ENCODE measurements around the gene SYNRG. TPM values are rescaled to one million over a fixed set of nuclear protein-coding genes. Genes with fewer than 3 reads are reported as not detected.
A peak's percentile ranks its signal among the peaks of the same experiment; 100 is the strongest.

Gene SYNRG
- polyA plus RNA-seq, 1 of the 3 experiments (the other 2 are of a cell fraction), result 8.9 TPM

- Histone ChIP-seq H3F3A (replicated peaks; ENCODE audit: insufficient read depth) (peaks cover 7% of the 10 kb centered on the region), H3K27me3 (ENCODE audit: insufficient read depth) (no peaks in the 10 kb centered on the region), H3K4me3 (ENCODE audit: low read depth in 2 of 2, low read length in 1 of 2) (no peak overlapping the region), H4K20me1 (ENCODE audit: insufficient read depth) (no peaks in the 10 kb centered on the region), H2AFZ (ENCODE audit: low read depth) (no peak overlapping the region), H3K9ac (no peak overlapping the region), H3K9me3 (no peaks in the 10 kb centered on the region), H3K36me3 (replicated peaks in 1 of 2; ENCODE audit: control insufficient read depth in 1 of 2, insufficient read depth in 2 of 2, low read length in 1 of 2) (peaks cover 64 to 86% of the 10 kb centered on the region in 2 experiments), H3K79me2 (ENCODE audit: insufficient read depth) (no peaks in the 10 kb centered on the region), H3K27ac (ENCODE audit: low read depth in 2 of 2, low read length in 1 of 2) (no peak overlapping the region), H3K4me2 (no peak overlapping the region), H3K4me1 (ENCODE audit: control insufficient read depth in 1 of 2, insufficient read depth in 2 of 2, low read depth in 1 of 2, low read length in 1 of 2) (no peaks in the 10 kb centered on the region), H3K9me2 (no peaks in the 10 kb centered on the region)
- TF ChIP-seq RFX5 (IDR thresholded peaks at IDR 0.05; ENCODE audit: low read length) (no peak), CHD2 (IDR thresholded peaks at IDR 0.05; ENCODE audit: low read length, partially characterized antibody) (no peak), MEF2A (IDR thresholded peaks at IDR 0.05; ENCODE audit: borderline replicate concordance, low read depth) (no peak), GATA2 (CRISPR knock-in tag; IDR thresholded peaks at IDR 0.05) (no peak), SMC3 (IDR thresholded peaks at IDR 0.05; ENCODE audit: low read depth, low read length) (no peak), NFIC (IDR thresholded peaks at IDR 0.05; ENCODE audit: borderline replicate concordance) (no peak)
- 94% methylated on average over 3 of the region's 3 CpGs for WGBS (ENCODE audit: low lambda C conversion rate)
- ChIA-PET POLR2A (no interaction called here), CTCF (interaction anchor here (1.1 to 3.0 kb wide), 3 partner anchors 13 to 44 kb away, joined by 3 to 22 read pairs (median 7); no protein-coding TSS in a partner anchor)
- DNase-seq, result no peak
Observed at GRCh38 chr17:37571674-37572073, 37.5 kb downstream of the SYNRG start.

- H3K9me3 ChIP-seq, result no peaks in the 10 kb centered on the region
- POLR2A ChIA-PET, result no interaction called here
- H2AFZ ChIP-seq (ENCODE audit: low read depth), result no peak overlapping the region
- peaks cover 7% of the 10 kb centered on the region for H3F3A ChIP-seq (replicated peaks; ENCODE audit: insufficient read depth)
- H3K4me2 ChIP-seq, result no peak overlapping the region
- no peaks in the 10 kb centered on the region for H4K20me1 ChIP-seq (ENCODE audit: insufficient read depth)
- peak overlapping the region in 1 of 2 experiments; percentile 6; a peak in 1 of 4 replicates for H3K4me3 ChIP-seq (ENCODE audit: low read depth in 2 of 2, low read length in 1 of 2)
- peak; percentile 79 for DNase-seq
- H3K9ac ChIP-seq, result no peak overlapping the region
- no peaks in the 10 kb centered on the region for H3K79me2 ChIP-seq (ENCODE audit: insufficient read depth)
- H3K4me1 ChIP-seq (ENCODE audit: control insufficient read depth in 1 of 2, insufficient read depth in 2 of 2, low read depth in 1 of 2, low read length in 1 of 2), result no peaks in the 10 kb centered on the region
- H3K36me3 ChIP-seq (replicated peaks in 1 of 2; ENCODE audit: control insufficient read depth in 1 of 2, insufficient read depth in 2 of 2, low read length in 1 of 2), result peaks cover 57 to 77% of the 10 kb centered on the region in 2 experiments
- no peaks in the 10 kb centered on the region for H3K27me3 ChIP-seq (ENCODE audit: insufficient read depth)
- 77% methylated on average over 8 of the region's 8 CpGs for WGBS (ENCODE audit: low lambda C conversion rate)
- H3K9me2 ChIP-seq, result no peaks in the 10 kb centered on the region
- H3K27ac ChIP-seq (ENCODE audit: low read depth in 2 of 2, low read length in 1 of 2), result peak overlapping the region in 1 of 2 experiments; percentile 36; a peak in 1 of 4 replicates
- CTCF ChIA-PET, result interaction anchor here (0.5 to 4.1 kb wide), 24 partner anchors 9 to 968 kb away, joined by 3 to 44 read pairs (median 7); partner anchors contain the start of gene SYNRG
- TF ChIP-seq CTCF (IDR thresholded peaks at IDR 0.05) (peak; percentile 71), RCOR1 (IDR thresholded peaks at IDR 0.05; ENCODE audit: low read length) (no peak), TCF12 (IDR thresholded peaks at IDR 0.05) (no peak), USF1 (IDR thresholded peaks at IDR 0.05; ENCODE audit: borderline replicate concordance, low read depth) (no peak), GATA2 (CRISPR knock-in tag; IDR thresholded peaks at IDR 0.05) (no peak), IRF3 (IDR thresholded peaks at IDR 0.05; ENCODE audit: low read depth, low read length) (no peak), SMC3 (IDR thresholded peaks at IDR 0.05; ENCODE audit: low read depth, low read length) (peak; percentile 52), TEAD4 (IDR thresholded peaks at IDR 0.05; ENCODE audit: borderline replicate concordance, insufficient read depth) (no peak), FOSL2 (IDR thresholded peaks at IDR 0.05; ENCODE audit: borderline replicate concordance, low read depth) (peak; percentile 63; the same call in 1 of the 2 replicates), ELF1 (IDR thresholded peaks at IDR 0.05) (no peak), POLR2AphosphoS5 (IDR thresholded peaks at IDR 0.05; ENCODE audit: low read depth, low read length) (no peak), FOXJ3 (CRISPR knock-in tag; IDR thresholded peaks at IDR 0.05) (no peak), NFIC (IDR thresholded peaks at IDR 0.05; ENCODE audit: borderline replicate concordance) (no peak), GABPA (IDR thresholded peaks at IDR 0.05; ENCODE audit: low read depth) (no peak), TAF1 (IDR thresholded peaks at IDR 0.05; ENCODE audit: borderline replicate concordance, low read depth, low read length) (no peak), MEF2A (IDR thresholded peaks at IDR 0.05; ENCODE audit: borderline replicate concordance, low read depth) (no peak), NRF1 (IDR thresholded peaks at IDR 0.05; ENCODE audit: low read depth, low read length) (no peak), CHD2 (IDR thresholded peaks at IDR 0.05; ENCODE audit: low read length, partially characterized antibody) (no peak), SIN3A (IDR thresholded peaks at IDR 0.05; ENCODE audit: borderline replicate concordance, low read depth, low read length) (no peak), RAD21 (IDR thresholded peaks at IDR 0.05; ENCODE audit: low read length) (peak; percentile 77), YY1 (IDR thresholded peaks at IDR 0.05; ENCODE audit: low read depth) (no peak), RXRA (IDR thresholded peaks at IDR 0.05; ENCODE audit: borderline replicate concordance, low read depth) (no peak), FOXM1 (IDR thresholded peaks at IDR 0.05; ENCODE audit: low read depth) (no peak)
- TF ChIP-seq, protein P1, sequence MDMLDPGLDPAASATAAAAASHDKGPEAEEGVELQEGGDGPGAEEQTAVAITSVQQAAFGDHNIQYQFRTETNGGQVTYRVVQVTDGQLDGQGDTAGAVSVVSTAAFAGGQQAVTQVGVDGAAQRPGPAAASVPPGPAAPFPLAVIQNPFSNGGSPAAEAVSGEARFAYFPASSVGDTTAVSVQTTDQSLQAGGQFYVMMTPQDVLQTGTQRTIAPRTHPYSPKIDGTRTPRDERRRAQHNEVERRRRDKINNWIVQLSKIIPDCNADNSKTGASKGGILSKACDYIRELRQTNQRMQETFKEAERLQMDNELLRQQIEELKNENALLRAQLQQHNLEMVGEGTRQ (IDR thresholded peaks at IDR 0.05; ENCODE audit: borderline replicate concordance, low read depth, low read length), result no peak
Observed at GRCh38 chr17:37570527-37571093, 38.6 kb downstream of the SYNRG start.

Data from SK-N-SH (cell line).